LNCaP clone FGC (cell line): ENCODE measurements around the gene GAL.

ENCODE experiments used
- DNase-seq: peaks from one replicate; pipeline ENCODE4 v3.0.0-alpha.2; 2011; ENCODE audit warnings: low read depth
- H3K4me3 ChIP-seq: 2 replicates; pipeline ENCODE4 v1.5.1; 2011; ENCODE audit warnings: mild to moderate bottlenecking, low read depth, low read length, control low read depth
- TF ChIP-seq, protein P1 (sequence below): IDR thresholded peaks from 2 replicates; pipeline ENCODE4 v1.5.1; 2012; ENCODE audit warnings: mild to moderate bottlenecking; ENCODE audit not compliant: control insufficient read depth, insufficient read depth; ENCODE audit errors: extremely low read depth

The GAL gene

DNA sequence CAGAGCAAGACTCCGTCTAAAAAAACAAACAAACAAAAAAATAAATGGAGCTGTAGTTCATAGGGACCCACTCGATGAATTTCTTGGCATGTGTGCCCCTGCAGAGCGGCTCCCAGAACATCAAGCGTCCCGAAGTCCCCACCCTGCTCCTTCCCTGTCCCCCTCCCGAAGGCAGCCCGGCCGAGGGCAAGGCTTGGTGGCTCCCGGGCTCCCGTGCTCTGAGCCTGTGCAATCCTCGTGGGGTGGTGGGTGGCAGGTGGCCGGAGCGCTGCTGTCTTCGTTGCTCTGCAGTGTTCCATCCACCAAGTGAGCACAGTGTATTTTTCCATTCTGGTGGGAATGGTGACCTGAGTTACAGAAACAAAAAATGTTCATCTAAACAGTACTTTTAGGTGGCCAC, 33.5 kb upstream of the GAL start:
- TF ChIP-seq, protein P1, sequence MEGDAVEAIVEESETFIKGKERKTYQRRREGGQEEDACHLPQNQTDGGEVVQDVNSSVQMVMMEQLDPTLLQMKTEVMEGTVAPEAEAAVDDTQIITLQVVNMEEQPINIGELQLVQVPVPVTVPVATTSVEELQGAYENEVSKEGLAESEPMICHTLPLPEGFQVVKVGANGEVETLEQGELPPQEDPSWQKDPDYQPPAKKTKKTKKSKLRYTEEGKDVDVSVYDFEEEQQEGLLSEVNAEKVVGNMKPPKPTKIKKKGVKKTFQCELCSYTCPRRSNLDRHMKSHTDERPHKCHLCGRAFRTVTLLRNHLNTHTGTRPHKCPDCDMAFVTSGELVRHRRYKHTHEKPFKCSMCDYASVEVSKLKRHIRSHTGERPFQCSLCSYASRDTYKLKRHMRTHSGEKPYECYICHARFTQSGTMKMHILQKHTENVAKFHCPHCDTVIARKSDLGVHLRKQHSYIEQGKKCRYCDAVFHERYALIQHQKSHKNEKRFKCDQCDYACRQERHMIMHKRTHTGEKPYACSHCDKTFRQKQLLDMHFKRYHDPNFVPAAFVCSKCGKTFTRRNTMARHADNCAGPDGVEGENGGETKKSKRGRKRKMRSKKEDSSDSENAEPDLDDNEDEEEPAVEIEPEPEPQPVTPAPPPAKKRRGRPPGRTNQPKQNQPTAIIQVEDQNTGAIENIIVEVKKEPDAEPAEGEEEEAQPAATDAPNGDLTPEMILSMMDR: no peak

DNA sequence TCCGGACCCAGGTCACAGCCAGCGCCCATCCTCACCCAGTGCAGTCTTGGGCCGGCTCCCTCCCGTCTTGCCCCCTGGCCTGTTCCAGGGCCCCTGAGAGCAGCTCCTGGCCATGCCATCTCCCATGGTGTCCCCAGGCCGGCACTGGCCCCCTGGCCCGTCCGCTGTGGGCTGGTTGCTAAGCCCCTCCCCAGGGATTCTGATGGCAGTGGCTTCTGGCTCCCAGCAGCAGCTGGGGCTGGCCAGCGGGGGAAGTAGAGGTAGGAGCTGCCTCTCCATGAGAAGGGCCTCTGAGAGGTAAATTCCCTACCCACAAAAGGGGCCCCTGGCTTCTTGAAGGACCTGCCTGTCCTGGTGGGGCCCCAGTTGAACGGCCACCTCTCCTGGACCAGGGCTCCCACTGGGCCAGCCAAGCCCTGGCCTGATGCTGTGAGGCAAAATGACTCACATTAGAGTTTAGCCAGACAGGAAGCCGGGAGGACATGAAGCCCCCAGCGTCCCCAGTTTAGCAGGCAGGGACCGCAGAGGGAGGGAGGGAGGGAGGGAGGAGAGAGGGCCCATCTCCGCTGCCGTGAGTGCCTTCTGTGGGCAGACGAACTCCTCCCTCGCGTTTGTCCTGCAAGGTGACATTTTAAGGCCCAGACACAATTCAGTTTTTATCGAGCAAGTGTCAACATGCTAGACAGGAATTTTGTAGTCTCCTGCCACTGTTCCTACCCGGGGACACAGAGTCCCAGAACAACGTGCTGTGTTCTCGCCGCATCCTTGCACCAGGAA, 32.9 kb upstream of the GAL start:
- no peak for DNase-seq
- H3K4me3 ChIP-seq: no peak overlapping the region
- TF ChIP-seq, protein P1: no peak

More for the DNA sequence above, 33.5 kb upstream of the GAL start:
- no peak for DNase-seq
- H3K4me3 ChIP-seq: no peak overlapping the region

DNA sequence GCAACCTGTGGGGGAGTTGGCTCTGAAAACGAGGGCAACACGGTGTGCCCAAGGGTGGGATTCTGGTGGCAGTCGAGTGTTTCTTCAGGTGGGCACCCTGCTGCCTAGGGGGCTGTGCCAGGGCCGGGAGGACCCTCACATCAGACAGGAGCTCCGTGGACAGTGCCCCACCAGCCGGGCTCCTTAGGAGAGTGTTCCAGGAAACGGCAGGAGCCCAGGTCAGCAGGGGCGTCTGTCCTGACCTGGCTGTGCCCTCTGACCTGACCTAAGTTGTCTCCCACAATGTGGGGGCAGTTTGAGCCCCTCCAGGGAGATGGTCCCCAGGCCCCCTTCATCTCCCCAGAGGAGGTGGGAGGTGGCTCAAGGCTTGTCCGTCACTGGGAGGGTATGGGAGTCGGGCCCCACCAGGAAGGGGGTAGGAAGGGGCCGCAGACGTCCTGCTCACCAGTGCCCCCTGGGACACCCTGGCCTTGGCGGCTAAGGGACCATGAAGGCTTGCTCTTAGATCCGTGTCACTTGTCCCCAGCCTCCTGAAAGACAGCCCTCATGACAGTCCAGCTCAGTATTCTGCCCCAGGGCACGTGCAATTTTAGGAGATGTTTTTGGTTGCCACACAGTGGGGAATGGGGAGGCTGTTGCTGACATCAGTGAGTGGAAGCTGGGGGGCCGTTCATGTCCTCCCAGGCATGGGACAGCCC, 32.2 kb upstream of the GAL start:
- DNase-seq: no peak
- H3K4me3 ChIP-seq: no peak overlapping the region
- TF ChIP-seq, protein P1: no peak

DNA sequence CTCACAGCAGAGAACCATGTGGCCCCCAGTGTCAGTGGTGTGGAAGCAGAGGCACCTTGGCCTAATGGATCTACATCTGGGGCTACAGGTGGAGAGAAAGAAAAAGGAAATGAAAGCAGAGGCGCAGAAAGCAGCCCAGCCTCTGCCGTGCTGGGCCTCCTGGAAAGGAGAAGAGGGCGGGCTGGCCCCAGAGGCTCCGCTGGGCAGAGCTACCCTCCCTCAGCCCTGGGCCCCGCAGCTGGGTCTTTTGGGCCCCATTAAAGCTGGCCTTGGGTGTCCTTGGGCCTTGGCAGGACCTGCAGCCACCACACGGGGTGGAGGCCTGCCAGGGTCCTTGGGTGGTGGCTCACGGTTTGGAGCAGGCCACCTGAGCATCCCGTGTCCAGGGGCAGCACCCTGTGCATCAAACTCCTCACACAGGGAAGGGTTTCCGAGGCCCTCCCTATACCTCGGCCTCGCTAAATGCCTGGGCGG, 31.6 kb upstream of the GAL start:
- TF ChIP-seq, protein P1: no peak
- H3K4me3 ChIP-seq: no peak overlapping the region
- no peak for DNase-seq

DNA sequence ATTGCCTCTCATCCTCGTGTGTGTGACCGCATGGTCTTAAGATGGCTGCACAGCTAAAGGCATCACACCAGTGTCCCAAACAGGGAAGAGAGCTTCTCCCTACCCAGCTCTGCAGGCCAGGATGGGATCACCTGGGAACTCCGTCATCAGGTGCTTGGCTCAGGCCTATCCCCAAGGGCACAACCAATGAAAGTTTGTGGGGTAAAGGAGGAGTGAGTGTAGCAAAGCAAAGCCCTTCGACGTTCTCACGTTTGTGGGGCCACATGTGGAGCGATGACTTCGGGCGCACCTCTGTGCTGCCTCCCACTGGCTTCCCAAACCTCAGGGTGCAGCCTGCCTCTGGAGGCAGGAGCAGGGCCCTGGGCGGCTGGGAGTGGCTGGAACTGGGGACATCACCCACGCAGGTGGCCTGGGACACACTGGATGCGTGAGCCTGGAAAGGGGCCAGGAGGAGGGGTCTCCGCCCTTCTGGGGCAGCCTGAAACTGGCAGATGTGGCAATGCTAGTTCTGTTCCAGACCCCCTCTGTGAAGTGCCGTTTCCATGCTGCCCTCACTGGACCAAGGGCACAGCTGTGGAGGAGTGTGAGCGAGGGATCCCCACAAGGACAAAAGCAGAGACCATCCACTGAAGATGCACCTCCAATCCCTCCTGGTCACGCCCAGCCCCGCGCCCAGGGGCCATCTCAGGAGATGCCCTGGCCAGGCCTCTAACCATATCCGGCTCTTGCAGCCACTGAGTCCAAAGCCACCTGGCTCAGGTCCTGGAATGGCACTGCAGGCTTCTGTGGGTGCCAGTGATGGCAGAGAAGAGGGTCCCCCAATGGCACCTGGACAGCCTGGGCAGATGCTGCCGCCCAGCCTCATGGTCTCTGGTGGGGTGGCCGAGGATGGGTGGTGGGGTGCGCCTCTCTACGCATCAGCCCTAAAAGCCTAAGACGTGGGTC, 30.6 kb upstream of the GAL start:
- DNase-seq: no peak
- no peak overlapping the region for H3K4me3 ChIP-seq
- TF ChIP-seq, protein P1: no peak

DNA sequence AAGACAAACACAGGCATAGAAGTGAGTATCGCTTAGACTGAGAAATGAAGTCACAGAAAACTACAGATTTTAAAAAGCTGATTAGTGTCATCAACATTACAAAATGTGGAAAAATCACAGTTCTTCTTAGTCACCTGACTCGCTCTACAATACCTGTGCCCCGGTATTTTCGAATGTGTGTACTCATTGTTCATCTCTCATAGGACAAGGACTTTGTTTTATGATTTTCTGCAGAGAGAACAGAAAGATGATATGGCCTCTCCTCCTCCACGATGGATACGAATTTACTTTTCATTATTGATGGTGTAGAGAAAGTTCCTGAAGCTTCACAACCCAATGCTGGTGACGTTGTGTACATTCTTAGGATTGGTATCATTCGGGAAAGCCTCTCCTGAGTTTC, 29.4 kb upstream of the GAL start:
- no peak for DNase-seq
- TF ChIP-seq, protein P1: no peak
- H3K4me3 ChIP-seq: no peak overlapping the region
